Fibroblast of lung (primary cell): Measurements from ENCODE around the gene ADAM15.

Experiments used
- CTCF ChIP-seq, 2 donors: IDR thresholded peaks in 1 of 2; conservative IDR thresholded peaks in 1 of 2; 1 replicate in 1 of 2; 2 replicates in 1 of 2; pipeline ENCODE4 v1.5.1; 2011 to 2012; ENCODE audit warnings: low read length in 2 of 2, control low read depth in 1 of 2, inconsistent platforms in 1 of 2, low read depth in 1 of 2, mild to moderate bottlenecking in 1 of 2
- EZH2 ChIP-seq: IDR thresholded peaks from 2 replicates; pipeline ENCODE4 v1.5.1; 2012; ENCODE audit warnings: low read length, control low read depth, mild to moderate bottlenecking; ENCODE audit errors: missing control alignments

DNA sequence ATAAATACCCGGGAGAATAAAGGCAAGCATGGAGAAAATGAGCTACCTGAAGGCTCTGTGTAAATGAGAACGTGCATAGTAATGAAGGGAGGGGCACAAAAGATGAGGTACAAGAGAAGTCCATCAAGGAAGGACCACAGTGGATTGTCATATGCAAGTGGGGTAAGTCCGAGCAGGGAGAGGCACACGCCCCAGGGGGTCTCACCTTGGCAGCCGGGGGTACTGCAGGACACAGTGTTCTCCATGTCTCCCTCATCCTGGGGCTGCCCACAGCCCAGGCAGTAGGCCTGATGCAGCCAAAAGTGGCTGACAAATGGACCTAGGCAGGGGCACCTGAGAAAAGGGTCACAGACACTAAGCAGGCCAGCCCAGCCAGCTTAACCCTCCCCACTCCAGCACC is 27.5 kb upstream of the ADAM15 start:
- TF ChIP-seq CTCF (conservative IDR thresholded peaks at IDR 0.05 in 1 of 2, IDR thresholded peaks at IDR 0.05 in 1 of 2; ENCODE audit: low read depth in 1 of 2, low read length in 2 of 2): no peak
- no peak for TF ChIP-seq EZH2
